Smooth muscle cell (in vitro differentiated cells): Measurements from ENCODE around the gene SPTLC1. TPM values are rescaled to one million over a fixed set of nuclear protein-coding genes. Genes with fewer than 3 reads are reported as not detected.
"Not testable (repeated sequence)": the region's sequence is repeated elsewhere in the genome, so short reads cannot be mapped to it uniquely, and the experiment has no call there.

Source experiments
- DNase-seq: peaks from one replicate; lab custom pipeline; 2025; ENCODE audit not compliant: unreplicated experiment; lab: John Stamatoyannopoulos, UW
- H2AFZ ChIP-seq: fragments of 200-600 bp; sonication (generic); 2 replicates; pipeline ENCODE4 v1.6.0; 2016; ENCODE audit warnings: antibody characterized with exemption, low read depth, mild to moderate bottlenecking
- H3F3A ChIP-seq: fragments of 200-600 bp; sonication (generic); 2 replicates; pipeline ENCODE4 v1.6.0; 2017; ENCODE audit warnings: antibody characterized with exemption, low read depth
- H3K27ac ChIP-seq: fragments of 200-600 bp; sonication (generic); 2 replicates; pipeline ENCODE4 v1.5.1; 2016; ENCODE audit warnings: low read depth, mild to moderate bottlenecking
- H3K27me3 ChIP-seq: fragments of 200-600 bp; sonication (generic); 2 replicates; pipeline ENCODE4 v1.6.1; 2016; ENCODE audit warnings: low read depth, mild to moderate bottlenecking
- H3K36me3 ChIP-seq: fragments of 200-600 bp; sonication (generic); 2 replicates; pipeline ENCODE4 v1.5.1; 2016; ENCODE audit warnings: low read depth
- H3K4me1 ChIP-seq: fragments of 200-600 bp; sonication (generic); 2 replicates; pipeline ENCODE4 v1.5.1; 2016; ENCODE audit warnings: low read depth
- H3K4me2 ChIP-seq: fragments of 200-600 bp; sonication (generic); 2 replicates; pipeline ENCODE4 v1.6.0; 2016; ENCODE audit warnings: mild to moderate bottlenecking
- H3K4me3 ChIP-seq: fragments of 200-600 bp; sonication (generic); 2 replicates; pipeline ENCODE4 v1.5.1; 2016; ENCODE audit warnings: mild to moderate bottlenecking
- H3K79me2 ChIP-seq: fragments of 200-600 bp; sonication (generic); 2 replicates; pipeline ENCODE4 v1.6.0; 2016; ENCODE audit warnings: low read depth, mild to moderate bottlenecking
- H3K9ac ChIP-seq: fragments of 200-600 bp; sonication (generic); 2 replicates; pipeline ENCODE4 v1.6.0; 2016; ENCODE audit warnings: low read depth
- H3K9me3 ChIP-seq: fragments of 200-600 bp; sonication (generic); replicated peaks from 2 replicates; pipeline ENCODE4 v1.5.1; 2016; ENCODE audit warnings: low read depth
- H4K20me1 ChIP-seq: fragments of 200-600 bp; sonication (generic); 2 replicates; pipeline ENCODE4 v1.6.0; 2016; ENCODE audit warnings: low read depth
- WGBS: methylation state at CpG from one replicate; pipeline ENCODE4 v1.1.7; 2016; ENCODE audit warnings: low lambda C conversion rate; 5-methylcytosine and 5-hydroxymethylcytosine counted together
- polyA plus RNA-seq: library from polyadenylated mRNA; unstranded; fragments of >200 nt; fragmentation: Nextera tagmentation; extraction: Ambion mirVana; gene quantifications from 2 replicates; pipeline ENCODE4 v1.2.1, GENCODE V29; 2016
- total RNA-seq: library from RNA; depleted of rRNA; stranded (reverse); fragments of >200 nt; gene quantifications from 2 replicates; pipeline ENCODE4 v1.2.3, GENCODE V29; 2014
- TF ChIP-seq, protein P1 (sequence below): fragments of 200-600 bp; sonication (generic); IDR thresholded peaks from 2 replicates; pipeline ENCODE4 v1.5.1; 2017; ENCODE audit warnings: borderline replicate concordance, mild to moderate bottlenecking, antibody characterized with exemption; ENCODE audit not compliant: insufficient read depth, poor library complexity, severe bottlenecking

Gene SPTLC1
- total and polyA plus RNA-seq, 2 experiments from 2014 or later: 75.6 to 168 TPM

DNA sequence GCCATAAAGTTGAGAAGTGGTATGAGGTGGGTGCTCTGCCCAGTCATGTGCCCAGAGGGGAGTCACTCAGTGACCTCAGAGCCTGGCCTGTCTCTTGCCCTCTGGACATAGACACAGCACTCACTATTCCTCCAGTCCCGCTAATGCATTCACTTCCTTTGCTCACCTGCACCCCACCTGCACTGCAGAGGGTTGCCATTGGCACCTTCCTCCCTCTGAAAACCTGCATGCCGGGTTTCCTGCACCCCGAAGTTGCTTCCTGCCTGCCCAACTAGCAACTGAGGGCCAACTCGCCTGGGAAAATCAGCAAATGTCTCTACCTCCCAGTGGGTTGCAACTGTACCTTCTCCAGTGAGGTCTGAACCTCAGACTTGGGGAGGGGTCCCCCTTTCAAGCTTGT lies 48.1 kb upstream of the SPTLC1 start:
- H3K4me2 ChIP-seq: no peak overlapping the region
- no peaks in the 10 kb centered on the region for H3F3A ChIP-seq
- 94% methylated on average over 4 of the region's 4 CpGs for WGBS
- no peaks in the 10 kb centered on the region for H3K4me1 ChIP-seq
- no peak overlapping the region for H3K4me3 ChIP-seq
- peak overlapping the region; percentile 69 for H2AFZ ChIP-seq
- H3K27me3 ChIP-seq: no peaks in the 10 kb centered on the region
- H3K36me3 ChIP-seq: no peaks in the 10 kb centered on the region
- TF ChIP-seq, protein P1, sequence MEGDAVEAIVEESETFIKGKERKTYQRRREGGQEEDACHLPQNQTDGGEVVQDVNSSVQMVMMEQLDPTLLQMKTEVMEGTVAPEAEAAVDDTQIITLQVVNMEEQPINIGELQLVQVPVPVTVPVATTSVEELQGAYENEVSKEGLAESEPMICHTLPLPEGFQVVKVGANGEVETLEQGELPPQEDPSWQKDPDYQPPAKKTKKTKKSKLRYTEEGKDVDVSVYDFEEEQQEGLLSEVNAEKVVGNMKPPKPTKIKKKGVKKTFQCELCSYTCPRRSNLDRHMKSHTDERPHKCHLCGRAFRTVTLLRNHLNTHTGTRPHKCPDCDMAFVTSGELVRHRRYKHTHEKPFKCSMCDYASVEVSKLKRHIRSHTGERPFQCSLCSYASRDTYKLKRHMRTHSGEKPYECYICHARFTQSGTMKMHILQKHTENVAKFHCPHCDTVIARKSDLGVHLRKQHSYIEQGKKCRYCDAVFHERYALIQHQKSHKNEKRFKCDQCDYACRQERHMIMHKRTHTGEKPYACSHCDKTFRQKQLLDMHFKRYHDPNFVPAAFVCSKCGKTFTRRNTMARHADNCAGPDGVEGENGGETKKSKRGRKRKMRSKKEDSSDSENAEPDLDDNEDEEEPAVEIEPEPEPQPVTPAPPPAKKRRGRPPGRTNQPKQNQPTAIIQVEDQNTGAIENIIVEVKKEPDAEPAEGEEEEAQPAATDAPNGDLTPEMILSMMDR: no peak
- H3K9me3 ChIP-seq: no peaks in the 10 kb centered on the region
- no peaks in the 10 kb centered on the region for H3K79me2 ChIP-seq
- no peak for DNase-seq
- H3K9ac ChIP-seq: no peak overlapping the region
- no peaks in the 10 kb centered on the region for H4K20me1 ChIP-seq
- peak overlapping the region; percentile 65 for H3K27ac ChIP-seq

DNA sequence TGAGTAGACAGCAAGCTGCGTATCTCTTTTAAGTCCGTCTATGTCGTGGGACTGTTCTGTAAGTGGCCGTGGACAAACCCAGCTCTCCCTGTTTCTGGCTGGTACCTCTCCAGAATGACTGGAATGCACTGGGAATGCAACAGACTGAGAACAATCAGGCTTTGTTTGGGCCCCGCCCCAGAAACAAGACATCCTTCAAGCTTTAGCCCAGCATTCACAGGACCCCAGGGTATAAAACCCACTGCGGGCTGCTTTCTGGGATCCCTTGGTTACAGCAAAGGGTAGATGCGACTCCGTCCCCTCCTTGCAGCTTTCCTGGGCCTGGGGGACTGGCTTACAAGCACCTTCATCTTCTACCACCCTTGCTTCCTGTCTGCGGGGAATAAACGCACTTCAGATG lies 45.6 kb upstream of the SPTLC1 start:
- no peak overlapping the region for H3K9ac ChIP-seq
- no peak overlapping the region for H2AFZ ChIP-seq
- DNase-seq: no peak
- no peaks in the 10 kb centered on the region for H3K27me3 ChIP-seq
- TF ChIP-seq, protein P1: no peak
- no peaks in the 10 kb centered on the region for H3K36me3 ChIP-seq
- H3K4me3 ChIP-seq: no peak overlapping the region
- H3K4me1 ChIP-seq: no peaks in the 10 kb centered on the region
- H3F3A ChIP-seq: no peaks in the 10 kb centered on the region
- H3K9me3 ChIP-seq: no peaks in the 10 kb centered on the region
- 95% methylated on average over 10 of the region's 10 CpGs for WGBS
- no peak overlapping the region for H3K27ac ChIP-seq
- no peaks in the 10 kb centered on the region for H3K79me2 ChIP-seq
- H4K20me1 ChIP-seq: no peaks in the 10 kb centered on the region
- no peak overlapping the region for H3K4me2 ChIP-seq

DNA sequence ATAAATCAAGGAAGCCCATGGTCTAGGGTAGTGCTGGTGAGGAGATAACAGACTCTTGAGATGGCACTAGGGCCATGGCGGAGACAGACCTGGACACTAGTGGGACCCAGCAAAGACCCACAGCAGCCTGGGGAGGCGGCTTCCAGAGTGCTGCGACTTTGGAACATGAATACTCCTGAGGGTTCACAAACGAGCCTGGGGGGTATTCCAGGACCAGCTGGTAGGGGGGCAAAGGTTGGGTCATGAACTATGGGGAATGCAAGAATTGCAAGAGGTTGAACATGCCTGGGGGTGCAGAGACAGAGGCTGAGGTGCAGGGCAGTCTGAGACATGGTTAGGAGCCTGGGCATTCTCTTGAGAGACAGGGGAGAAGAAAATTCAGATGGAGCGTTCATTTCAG lies 43.8 kb upstream of the SPTLC1 start:
- Histone ChIP-seq H3F3A (no peaks in the 10 kb centered on the region), H3K4me2 (no peak overlapping the region), H3K36me3 (no peaks in the 10 kb centered on the region), H2AFZ (no peak overlapping the region), H3K9me3 (no peaks in the 10 kb centered on the region), H3K27ac (no peak overlapping the region), H3K27me3 (no peaks in the 10 kb centered on the region), H3K79me2 (no peaks in the 10 kb centered on the region), H3K4me1 (no peaks in the 10 kb centered on the region), H3K9ac (no peak overlapping the region), H3K4me3 (no peak overlapping the region), H4K20me1 (no peaks in the 10 kb centered on the region)
- 88% methylated on average over 5 of the region's 5 CpGs for WGBS
- TF ChIP-seq, protein P1: no peak
- no peak for DNase-seq

DNA sequence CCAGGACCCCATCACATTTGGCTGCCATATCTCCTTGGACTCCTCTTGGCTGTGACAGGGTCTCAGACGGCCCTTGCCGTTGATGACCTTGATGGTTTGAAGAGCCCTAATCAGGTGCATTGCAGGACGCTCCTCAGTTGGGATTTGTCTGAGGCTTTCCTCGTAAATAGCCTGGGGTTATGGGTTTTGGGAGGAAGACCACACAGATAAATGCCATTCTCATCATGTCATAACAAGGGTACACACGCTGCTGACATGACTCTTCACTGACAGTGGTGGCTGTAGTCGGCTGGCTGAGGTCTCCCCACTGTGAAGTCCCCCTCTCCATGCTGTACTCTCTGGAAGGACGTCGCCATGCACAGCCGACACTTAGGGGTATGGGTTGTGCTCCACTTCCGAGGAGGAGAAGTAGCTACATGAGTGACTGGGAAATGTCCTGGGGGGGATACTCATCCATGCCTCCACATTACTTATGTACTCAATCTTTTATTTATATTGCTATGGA lies 42.9 kb upstream of the SPTLC1 start:
- no peak overlapping the region for H3K9ac ChIP-seq
- H3K4me1 ChIP-seq: no peaks in the 10 kb centered on the region
- WGBS: 75% methylated on average over 10 of the region's 10 CpGs
- no peaks in the 10 kb centered on the region for H3K27me3 ChIP-seq
- TF ChIP-seq, protein P1: no peak
- no peaks in the 10 kb centered on the region for H4K20me1 ChIP-seq
- no peak overlapping the region for H3K4me2 ChIP-seq
- H3K27ac ChIP-seq: no peak overlapping the region
- H3K79me2 ChIP-seq: no peaks in the 10 kb centered on the region
- H2AFZ ChIP-seq: no peak overlapping the region
- no peak overlapping the region for H3K4me3 ChIP-seq
- H3K36me3 ChIP-seq: no peaks in the 10 kb centered on the region
- H3F3A ChIP-seq: no peaks in the 10 kb centered on the region
- H3K9me3 ChIP-seq: no peaks in the 10 kb centered on the region
- DNase-seq: no peak

DNA sequence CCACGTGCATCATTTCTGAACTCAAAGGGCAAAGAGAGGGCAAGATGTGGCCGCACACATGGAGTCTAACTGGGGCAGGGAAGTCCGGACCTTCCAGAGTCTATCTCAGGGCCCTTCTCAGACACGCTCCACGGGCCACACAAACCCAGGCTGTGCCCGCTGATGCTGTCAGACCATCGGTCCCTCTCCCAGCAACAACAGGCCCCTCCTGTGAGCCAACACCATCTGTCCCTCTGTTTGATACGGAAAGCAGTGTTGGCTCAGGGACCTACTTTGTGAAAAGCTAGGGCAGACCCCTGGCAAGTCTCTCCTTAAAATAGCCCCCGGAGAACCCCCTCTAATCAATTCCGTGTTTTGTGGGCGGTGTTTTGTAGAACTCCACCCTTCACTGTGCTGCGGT lies 40.5 kb upstream of the SPTLC1 start:
- 95% methylated on average over 12 of the region's 12 CpGs for WGBS
- H2AFZ ChIP-seq, H3K79me2 ChIP-seq, H3F3A ChIP-seq, H3K4me3 ChIP-seq, DNase-seq, H3K36me3 ChIP-seq, H3K9me3 ChIP-seq, H3K4me1 ChIP-seq, H3K9ac ChIP-seq, H3K4me2 ChIP-seq, H3K27ac ChIP-seq, H4K20me1 ChIP-seq, H3K27me3 ChIP-seq: not testable (repeated sequence)
